GM12878 (cell line): ENCODE data around the gene ZNF451. TPM values are rescaled to one million over a fixed set of nuclear protein-coding genes. Genes with fewer than 3 reads are reported as not detected.

ENCODE experiments used
- BHLHE40 ChIP-seq, 2 experiments: fragments of 450-650 bp in 1 of 2; IDR thresholded peaks; 2 replicates each; pipeline ENCODE4 v1.6.1; 2011 to 2017; ENCODE audit warnings: low read depth in 2 of 2, borderline replicate concordance in 1 of 2, improper control_type of control experiment in 1 of 2, low read length in 1 of 2, mild to moderate bottlenecking in 1 of 2
- CEBPB ChIP-seq, 2 experiments: fragments of 150-350 bp in 1 of 2; IDR thresholded peaks; 2 replicates each; pipeline ENCODE4 v1.6.1; 2012 to 2014; ENCODE audit warnings: low read depth in 2 of 2, low read length in 2 of 2, borderline replicate concordance in 1 of 2, inconsistent platforms in 1 of 2
- CTCF ChIP-seq, 3 experiments: IDR thresholded peaks in 2 of 3; conservative IDR thresholded peaks in 1 of 3; 2 replicates each; pipeline ENCODE4 v1.5.1; 2011; ENCODE audit warnings: low read depth in 3 of 3, low read length in 3 of 3, mild to moderate bottlenecking in 3 of 3, control low read depth in 2 of 3, moderate library complexity in 2 of 3, inconsistent platforms in 1 of 3, mixed read lengths in 1 of 3; ENCODE audit not compliant: control insufficient read depth in 2 of 3, insufficient read depth in 1 of 3; ENCODE audit errors: extremely low read depth in 1 of 3
- FOS ChIP-seq: IDR thresholded peaks from 3 replicates; pipeline ENCODE4 v1.6.1; 2011; ENCODE audit warnings: borderline replicate concordance; ENCODE audit not compliant: insufficient read length; ENCODE audit errors: extremely low read depth
- FOXM1 ChIP-seq: IDR thresholded peaks from 2 replicates; pipeline ENCODE4 v1.6.1; 2012; ENCODE audit warnings: low read depth, mild to moderate bottlenecking, inconsistent platforms, low read length, moderate library complexity
- IKZF2 ChIP-seq, 2 experiments: fragments of 450-650 bp; IDR thresholded peaks; 2 replicates each; pipeline ENCODE4 v1.6.1; 2017; ENCODE audit warnings: mild to moderate bottlenecking in 2 of 2, moderate library complexity in 2 of 2
- NFYA ChIP-seq: IDR thresholded peaks from 2 replicates; pipeline ENCODE4 v1.6.1; 2011; ENCODE audit warnings: low read depth, mild to moderate bottlenecking, low read length, improper control_type of control experiment, borderline replicate concordance
- RELA ChIP-seq: fragments of 450-650 bp; IDR thresholded peaks from 2 replicates; pipeline ENCODE4 v1.8.0; 2014; ENCODE audit warnings: borderline replicate concordance; ENCODE audit not compliant: partially characterized antibody
- ZNF24 ChIP-seq: fragments of 450-650 bp; IDR thresholded peaks from 2 replicates; pipeline ENCODE4 v1.6.1; 2017; ENCODE audit warnings: antibody characterized with exemption, mild to moderate bottlenecking
- ZNF622 ChIP-seq: fragments of 450-650 bp; IDR thresholded peaks from 2 replicates; pipeline ENCODE4 v1.6.1; 2017; ENCODE audit warnings: mild to moderate bottlenecking, inconsistent platforms
- polyA plus RNA-seq, 11 experiments: library from polyadenylated mRNA; depleted of rRNA in 4 of 11; unstranded in 6 of 11; stranded (reverse) in 5 of 11; fragments of >200 nt; fragmentation: Nextera tagmentation in 4 of 11; fragmentation: Illumina TruSeq in 1 of 11; extraction: Ambion mirVana in 4 of 11; extraction: Trizol in 1 of 11; gene quantifications; 1 replicate in 1 of 11; 2 replicates in 10 of 11; pipeline versions ENCODE4 v1.2.1 to v1.2.3, GENCODE V29; 2011 to 2016; ENCODE audit warnings: inconsistent platforms in 2 of 11, missing spikeins in 2 of 11, low read depth in 1 of 11
- total RNA-seq, 4 experiments: library from RNA; depleted of rRNA in 3 of 4; stranded (reverse); fragments of >200 nt in 3 of 4; fragmentation: Illumina TruSeq in 1 of 4; extraction: Trizol in 1 of 4; gene quantifications; 2 replicates each; pipeline versions ENCODE4 v1.2.1 to v1.2.3, GENCODE V29; 2013 to 2021
- TF ChIP-seq, protein P1 (sequence below): fragments of 450-650 bp; IDR thresholded peaks from 2 replicates; pipeline ENCODE4 v1.6.1; 2017; ENCODE audit warnings: mild to moderate bottlenecking, moderate library complexity
- TF ChIP-seq, protein P2 (sequence below): IDR thresholded peaks from 2 replicates; pipeline ENCODE4 v1.6.1; 2012; ENCODE audit warnings: improper control_type of control experiment, low read depth, low read length; ENCODE audit not compliant: insufficient replicate concordance

ZNF451 gene
- total and polyA plus RNA-seq, 10 of the 15 experiments (the other 5 are each of a cell fraction or from before 2014, with no cell fraction given), result 6.5 to 44.4 (median 23.8) TPM

GRCh38 chr6:57089687-57090457 is at the start of gene ZNF451 (continued):
- TF ChIP-seq, protein P1, sequence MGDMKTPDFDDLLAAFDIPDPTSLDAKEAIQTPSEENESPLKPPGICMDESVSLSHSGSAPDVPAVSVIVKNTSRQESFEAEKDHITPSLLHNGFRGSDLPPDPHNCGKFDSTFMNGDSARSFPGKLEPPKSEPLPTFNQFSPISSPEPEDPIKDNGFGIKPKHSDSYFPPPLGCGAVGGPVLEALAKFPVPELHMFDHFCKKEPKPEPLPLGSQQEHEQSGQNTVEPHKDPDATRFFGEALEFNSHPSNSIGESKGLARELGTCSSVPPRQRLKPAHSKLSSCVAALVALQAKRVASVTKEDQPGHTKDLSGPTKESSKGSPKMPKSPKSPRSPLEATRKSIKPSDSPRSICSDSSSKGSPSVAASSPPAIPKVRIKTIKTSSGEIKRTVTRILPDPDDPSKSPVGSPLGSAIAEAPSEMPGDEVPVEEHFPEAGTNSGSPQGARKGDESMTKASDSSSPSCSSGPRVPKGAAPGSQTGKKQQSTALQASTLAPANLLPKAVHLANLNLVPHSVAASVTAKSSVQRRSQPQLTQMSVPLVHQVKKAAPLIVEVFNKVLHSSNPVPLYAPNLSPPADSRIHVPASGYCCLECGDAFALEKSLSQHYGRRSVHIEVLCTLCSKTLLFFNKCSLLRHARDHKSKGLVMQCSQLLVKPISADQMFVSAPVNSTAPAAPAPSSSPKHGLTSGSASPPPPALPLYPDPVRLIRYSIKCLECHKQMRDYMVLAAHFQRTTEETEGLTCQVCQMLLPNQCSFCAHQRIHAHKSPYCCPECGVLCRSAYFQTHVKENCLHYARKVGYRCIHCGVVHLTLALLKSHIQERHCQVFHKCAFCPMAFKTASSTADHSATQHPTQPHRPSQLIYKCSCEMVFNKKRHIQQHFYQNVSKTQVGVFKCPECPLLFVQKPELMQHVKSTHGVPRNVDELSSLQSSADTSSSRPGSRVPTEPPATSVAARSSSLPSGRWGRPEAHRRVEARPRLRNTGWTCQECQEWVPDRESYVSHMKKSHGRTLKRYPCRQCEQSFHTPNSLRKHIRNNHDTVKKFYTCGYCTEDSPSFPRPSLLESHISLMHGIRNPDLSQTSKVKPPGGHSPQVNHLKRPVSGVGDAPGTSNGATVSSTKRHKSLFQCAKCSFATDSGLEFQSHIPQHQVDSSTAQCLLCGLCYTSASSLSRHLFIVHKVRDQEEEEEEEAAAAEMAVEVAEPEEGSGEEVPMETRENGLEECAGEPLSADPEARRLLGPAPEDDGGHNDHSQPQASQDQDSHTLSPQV, result no peak
- TF ChIP-seq NFYA (no peak), ZNF622 (no peak), BHLHE40 (IDR thresholded peaks at IDR 0.05; ENCODE audit: borderline replicate concordance in 1 of 2, low read depth in 2 of 2, low read length in 1 of 2) (peak in 1 of 2 experiments; percentile 34; a peak in 1 of 4 replicates), IKZF2 (IDR thresholded peaks at IDR 0.05) (peak; percentile 40 to 55; a peak in 3 of 4 replicates), FOS (no peak), CTCF (IDR thresholded peaks at IDR 0.05 in 2 of 3, conservative IDR thresholded peaks at IDR 0.05 in 1 of 3; ENCODE audit: control insufficient read depth in 2 of 3, extremely low read depth in 1 of 3, insufficient read depth in 1 of 3, low read depth in 3 of 3, low read length in 3 of 3) (no peak), CEBPB (IDR thresholded peaks at IDR 0.05; ENCODE audit: borderline replicate concordance in 1 of 2, low read depth in 2 of 2, low read length in 2 of 2) (no peak), ZNF24 (no peak), FOXM1 (no peak), RELA (peak; percentile 16)
- TF ChIP-seq, protein P2, sequence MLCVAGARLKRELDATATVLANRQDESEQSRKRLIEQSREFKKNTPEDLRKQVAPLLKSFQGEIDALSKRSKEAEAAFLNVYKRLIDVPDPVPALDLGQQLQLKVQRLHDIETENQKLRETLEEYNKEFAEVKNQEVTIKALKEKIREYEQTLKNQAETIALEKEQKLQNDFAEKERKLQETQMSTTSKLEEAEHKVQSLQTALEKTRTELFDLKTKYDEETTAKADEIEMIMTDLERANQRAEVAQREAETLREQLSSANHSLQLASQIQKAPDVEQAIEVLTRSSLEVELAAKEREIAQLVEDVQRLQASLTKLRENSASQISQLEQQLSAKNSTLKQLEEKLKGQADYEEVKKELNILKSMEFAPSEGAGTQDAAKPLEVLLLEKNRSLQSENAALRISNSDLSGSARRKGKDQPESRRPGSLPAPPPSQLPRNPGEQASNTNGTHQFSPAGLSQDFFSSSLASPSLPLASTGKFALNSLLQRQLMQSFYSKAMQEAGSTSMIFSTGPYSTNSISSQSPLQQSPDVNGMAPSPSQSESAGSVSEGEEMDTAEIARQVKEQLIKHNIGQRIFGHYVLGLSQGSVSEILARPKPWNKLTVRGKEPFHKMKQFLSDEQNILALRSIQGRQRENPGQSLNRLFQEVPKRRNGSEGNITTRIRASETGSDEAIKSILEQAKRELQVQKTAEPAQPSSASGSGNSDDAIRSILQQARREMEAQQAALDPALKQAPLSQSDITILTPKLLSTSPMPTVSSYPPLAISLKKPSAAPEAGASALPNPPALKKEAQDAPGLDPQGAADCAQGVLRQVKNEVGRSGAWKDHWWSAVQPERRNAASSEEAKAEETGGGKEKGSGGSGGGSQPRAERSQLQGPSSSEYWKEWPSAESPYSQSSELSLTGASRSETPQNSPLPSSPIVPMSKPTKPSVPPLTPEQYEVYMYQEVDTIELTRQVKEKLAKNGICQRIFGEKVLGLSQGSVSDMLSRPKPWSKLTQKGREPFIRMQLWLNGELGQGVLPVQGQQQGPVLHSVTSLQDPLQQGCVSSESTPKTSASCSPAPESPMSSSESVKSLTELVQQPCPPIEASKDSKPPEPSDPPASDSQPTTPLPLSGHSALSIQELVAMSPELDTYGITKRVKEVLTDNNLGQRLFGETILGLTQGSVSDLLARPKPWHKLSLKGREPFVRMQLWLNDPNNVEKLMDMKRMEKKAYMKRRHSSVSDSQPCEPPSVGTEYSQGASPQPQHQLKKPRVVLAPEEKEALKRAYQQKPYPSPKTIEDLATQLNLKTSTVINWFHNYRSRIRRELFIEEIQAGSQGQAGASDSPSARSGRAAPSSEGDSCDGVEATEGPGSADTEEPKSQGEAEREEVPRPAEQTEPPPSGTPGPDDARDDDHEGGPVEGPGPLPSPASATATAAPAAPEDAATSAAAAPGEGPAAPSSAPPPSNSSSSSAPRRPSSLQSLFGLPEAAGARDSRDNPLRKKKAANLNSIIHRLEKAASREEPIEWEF, result no peak
